Cardiac muscle cell (in vitro differentiated cells and primary cell): ENCODE results near the gene EFCAB5. TPM values are rescaled to one million over a fixed set of nuclear protein-coding genes. Genes with fewer than 3 reads are reported as not detected.
"Not testable (repeated sequence)": the region's sequence is repeated elsewhere in the genome, so short reads cannot be mapped to it uniquely, and the experiment has no call there.

Source experiments
- DNase-seq, 2 donors: peaks; one replicate each; pipeline versions ENCODE4 v3.0.0 to v3.0.0-alpha.2; 2010 to 2017; ENCODE audit warnings: low read depth in 1 of 2, low spot score in 1 of 2
- H3K27ac ChIP-seq: fragments of 200-600 bp; sonication (generic); 2 replicates; pipeline ENCODE4 v1.5.1; 2016
- H3K27me3 ChIP-seq: fragments of 200-600 bp; sonication (generic); 2 replicates; pipeline ENCODE4 v1.6.0; 2016; ENCODE audit warnings: control low read depth
- H3K36me3 ChIP-seq: fragments of 200-600 bp; sonication (generic); 2 replicates; pipeline ENCODE4 v1.5.1; 2016; ENCODE audit warnings: control low read depth
- H3K4me1 ChIP-seq: fragments of 200-600 bp; sonication (generic); 2 replicates; pipeline ENCODE4 v1.8.1; 2017; ENCODE audit warnings: low read depth, mild to moderate bottlenecking, mixed run types
- H3K4me3 ChIP-seq: fragments of 200-600 bp; sonication (generic); 2 replicates; pipeline ENCODE4 v1.5.1; 2016; ENCODE audit warnings: mild to moderate bottlenecking
- H3K9me3 ChIP-seq: fragments of 200-600 bp; sonication (generic); 2 replicates; pipeline ENCODE4 v1.5.1; 2017; ENCODE audit warnings: low read depth, mild to moderate bottlenecking, control low read depth
- polyA plus RNA-seq: library from polyadenylated mRNA; unstranded; fragments of >200 nt; fragmentation: Nextera tagmentation; extraction: Ambion mirVana; gene quantifications from 2 replicates; pipeline ENCODE4 v1.2.1, GENCODE V29; 2016
- total RNA-seq: library from RNA; depleted of rRNA; stranded (reverse); fragments of >200 nt; gene quantifications from 2 replicates; pipeline ENCODE4 v1.2.3, GENCODE V29; 2016
- TF ChIP-seq, protein P1 (sequence below): IDR thresholded peaks from 2 replicates; pipeline ENCODE4 v1.5.1; 2012; ENCODE audit warnings: low read depth, mild to moderate bottlenecking, low read length

EFCAB5 gene
- total and polyA plus RNA-seq, 2 experiments from 2014 or later, result 0.12 to 1.5 TPM

DNA sequence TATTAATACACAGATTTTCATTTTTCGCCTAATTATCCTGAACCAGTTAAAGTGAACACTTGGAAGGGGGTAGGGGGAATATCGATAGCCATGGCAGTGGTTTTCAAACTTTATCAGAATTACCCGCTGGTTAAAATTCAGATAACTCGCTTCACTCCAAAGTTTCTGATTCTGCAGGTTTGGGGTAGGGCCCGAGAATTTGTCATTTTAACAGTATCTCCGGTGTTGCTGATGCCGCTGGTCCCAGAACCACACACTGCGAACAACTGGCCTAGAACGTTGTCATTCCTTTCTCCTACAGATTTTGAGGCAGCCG is 174.9 kb downstream of the EFCAB5 start:
- Histone ChIP-seq H3K4me1 (peaks cover 7% of the 10 kb centered on the region), H3K36me3 (peaks cover 8% of the 10 kb centered on the region), H3K27ac (peak overlapping the region; percentile 93), H3K4me3 (peak overlapping the region; percentile 71), H3K27me3 (no peaks in the 10 kb centered on the region), H3K9me3 (no peaks in the 10 kb centered on the region)
- TF ChIP-seq, protein P1, sequence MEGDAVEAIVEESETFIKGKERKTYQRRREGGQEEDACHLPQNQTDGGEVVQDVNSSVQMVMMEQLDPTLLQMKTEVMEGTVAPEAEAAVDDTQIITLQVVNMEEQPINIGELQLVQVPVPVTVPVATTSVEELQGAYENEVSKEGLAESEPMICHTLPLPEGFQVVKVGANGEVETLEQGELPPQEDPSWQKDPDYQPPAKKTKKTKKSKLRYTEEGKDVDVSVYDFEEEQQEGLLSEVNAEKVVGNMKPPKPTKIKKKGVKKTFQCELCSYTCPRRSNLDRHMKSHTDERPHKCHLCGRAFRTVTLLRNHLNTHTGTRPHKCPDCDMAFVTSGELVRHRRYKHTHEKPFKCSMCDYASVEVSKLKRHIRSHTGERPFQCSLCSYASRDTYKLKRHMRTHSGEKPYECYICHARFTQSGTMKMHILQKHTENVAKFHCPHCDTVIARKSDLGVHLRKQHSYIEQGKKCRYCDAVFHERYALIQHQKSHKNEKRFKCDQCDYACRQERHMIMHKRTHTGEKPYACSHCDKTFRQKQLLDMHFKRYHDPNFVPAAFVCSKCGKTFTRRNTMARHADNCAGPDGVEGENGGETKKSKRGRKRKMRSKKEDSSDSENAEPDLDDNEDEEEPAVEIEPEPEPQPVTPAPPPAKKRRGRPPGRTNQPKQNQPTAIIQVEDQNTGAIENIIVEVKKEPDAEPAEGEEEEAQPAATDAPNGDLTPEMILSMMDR, result no peak
- DNase-seq, result no peak

DNA sequence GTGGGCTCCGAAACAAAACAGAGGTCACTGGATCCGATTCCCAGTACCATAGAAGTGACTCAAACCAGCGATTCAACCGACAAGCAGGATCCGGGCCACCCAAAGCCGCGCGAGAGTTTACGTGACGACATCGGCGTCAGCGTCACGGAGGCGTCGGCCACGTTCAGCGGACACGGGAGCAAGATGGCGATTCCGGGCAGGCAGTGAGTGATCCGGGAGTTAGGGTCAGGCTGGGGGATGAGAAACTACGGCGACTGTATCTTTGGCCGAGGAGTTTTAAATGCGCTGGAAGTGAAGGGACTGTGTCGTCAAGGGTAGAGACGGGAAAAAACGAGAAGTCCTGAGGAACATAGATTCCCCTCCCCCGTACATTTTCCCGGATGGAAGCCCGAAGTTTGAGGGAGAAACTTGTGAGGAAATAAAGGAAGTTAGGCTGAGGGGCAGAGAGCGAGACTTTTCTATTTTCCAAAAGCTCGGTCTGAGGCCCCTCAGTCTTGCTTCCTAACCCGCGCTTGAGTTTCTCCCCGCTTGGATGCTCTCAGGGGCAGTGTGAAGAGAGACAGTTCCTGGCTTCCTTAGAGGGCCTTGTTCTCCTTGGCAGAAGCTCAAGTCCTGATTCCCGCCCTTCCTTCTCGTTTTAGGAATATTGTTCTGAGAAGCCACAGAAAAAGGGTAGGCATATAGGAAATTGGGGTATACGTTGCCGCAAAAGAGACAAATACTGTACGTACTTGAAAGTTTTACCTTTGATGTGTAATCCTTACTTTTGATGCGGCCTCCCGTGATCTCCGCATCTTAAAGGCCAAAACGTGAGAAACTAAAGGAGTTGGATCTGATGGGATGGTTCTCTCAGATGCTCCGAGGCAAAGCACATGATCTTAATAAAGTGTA is 175.5 kb downstream of the EFCAB5 start, which contains the start of gene NSRP1:
Gene NSRP1 (plus strand): TSS at position 156 of the 891 bp plus-strand sequence. CDS start 28 bp downstream, at position 184.
- Histone ChIP-seq H3K27ac (peak within 1 kb of the TSS; percentile 93), H3K4me1 (peaks cover 7% of the 10 kb centered on the region), H3K27me3 (no peaks in the 10 kb centered on the region), H3K9me3 (no peaks in the 10 kb centered on the region), H3K36me3 (peaks cover 8% of the 10 kb centered on the region), H3K4me3 (peak within 1 kb of the TSS; percentile 71)
- TF ChIP-seq, protein P1, result no peak
- peak; percentile 95 to 97 for DNase-seq

DNA sequence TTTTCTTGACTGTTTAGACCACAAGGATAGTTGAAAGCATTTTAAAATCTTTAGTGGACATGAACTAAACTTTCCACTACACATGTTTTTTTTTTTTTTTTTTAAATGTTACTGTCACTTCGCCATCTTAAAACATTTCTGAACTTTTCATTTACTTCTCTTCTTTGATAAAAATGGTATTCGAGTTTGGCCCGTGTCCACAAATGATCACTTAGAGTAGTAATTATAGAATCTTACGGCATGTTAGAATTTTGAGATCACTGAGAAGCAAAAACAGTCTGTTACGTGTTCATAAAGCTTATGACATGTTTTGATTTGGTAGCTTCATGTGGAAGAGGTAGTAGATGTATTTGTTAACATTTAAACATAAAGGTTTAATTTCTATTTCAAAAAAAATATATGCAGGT is 176.2 kb downstream of the EFCAB5 start:
- Histone ChIP-seq H3K4me1 (peaks cover 7% of the 10 kb centered on the region), H3K27me3 (no peaks in the 10 kb centered on the region), H3K9me3 (no peaks in the 10 kb centered on the region), H3K4me3 (peak overlapping the region; percentile 71), H3K27ac (peak overlapping the region; percentile 93), H3K36me3 (peaks cover 8% of the 10 kb centered on the region)
- TF ChIP-seq, protein P1, result no peak
- peak in 1 of 2 donors; percentile 17 for DNase-seq

DNA sequence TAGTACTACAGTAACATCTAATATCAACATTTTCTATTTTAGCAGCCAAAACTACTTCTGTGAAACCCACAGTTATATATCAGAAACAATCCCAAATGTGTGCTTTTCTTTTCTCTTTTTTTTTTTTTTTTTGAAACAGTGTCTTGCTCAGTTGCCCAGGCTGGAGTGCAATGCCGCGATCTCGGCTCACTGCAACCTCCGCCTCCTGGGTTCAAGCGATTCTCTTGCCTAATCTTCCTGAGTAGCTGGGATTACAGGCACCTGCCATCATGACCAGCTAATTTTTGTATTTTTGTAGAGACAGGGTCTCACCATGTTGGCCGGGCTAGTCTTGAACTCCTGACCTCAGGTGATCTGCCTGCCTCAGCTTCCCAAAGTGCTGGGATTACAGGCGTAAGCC is 177.2 kb downstream of the EFCAB5 start:
- not testable (repeated sequence) for H3K27me3 ChIP-seq, DNase-seq, H3K36me3 ChIP-seq, H3K9me3 ChIP-seq, H3K4me1 ChIP-seq, H3K27ac ChIP-seq, H3K4me3 ChIP-seq

DNA sequence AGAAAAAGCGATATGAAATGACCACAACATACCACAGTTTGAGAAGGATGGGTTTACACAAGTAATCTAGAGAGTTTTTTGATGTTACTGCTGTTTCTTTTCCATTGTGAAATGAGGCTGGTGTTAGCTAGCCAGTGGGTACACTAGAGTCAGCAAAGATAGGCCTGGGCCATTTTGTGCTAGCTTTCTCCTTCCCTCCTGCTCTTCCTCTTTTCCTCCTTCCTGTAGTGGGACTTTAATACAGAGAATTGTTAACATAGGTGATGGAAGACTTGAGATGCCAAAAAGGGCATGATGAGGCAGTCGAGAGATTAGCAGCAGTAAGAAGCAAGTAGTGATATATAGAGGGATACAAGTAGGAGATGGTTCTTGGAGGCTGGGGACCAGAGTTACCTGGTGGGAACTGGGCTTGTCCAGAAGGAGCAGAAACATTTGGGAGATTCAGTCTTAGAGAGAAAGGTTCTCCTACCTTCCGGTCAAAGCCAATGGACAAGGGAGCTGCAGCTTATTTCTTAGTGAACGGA is 182.9 kb downstream of the EFCAB5 start:
- no peak for DNase-seq

More for the DNA sequence above, 182.9 kb downstream of the EFCAB5 start:
- H3K36me3 ChIP-seq, result peaks cover 16% of the 10 kb centered on the region
- peak overlapping the region; percentile 52 for H3K27ac ChIP-seq
- no peaks in the 10 kb centered on the region for H3K4me1 ChIP-seq
- H3K9me3 ChIP-seq, result no peaks in the 10 kb centered on the region
- TF ChIP-seq, protein P1, result no peak
- H3K4me3 ChIP-seq, result no peak overlapping the region
- H3K27me3 ChIP-seq, result no peaks in the 10 kb centered on the region
